CD4-positive, alpha-beta T cell (primary cell): ENCODE data around the gene CFAP100. TPM values are rescaled to one million over a fixed set of nuclear protein-coding genes. Genes with fewer than 3 reads are reported as not detected.

Source experiments
- ATAC-seq: fragments of 200-7000 bp; cut with Tn5 transposase; one replicate; pipeline ENCODE4 v1.10.0; 2022; ENCODE audit warnings: mild to moderate bottlenecking; ENCODE audit not compliant: poor library complexity
- CTCF ChIA-PET: fragments of 350-600 bp; sonication (Branson Sonifier 250); formaldehyde crosslinking; loops from one replicate; lab custom pipeline; 2021; ENCODE audit warnings: antibody characterized with exemption, inconsistent platforms; lab: Charles Lee
- POLR2A ChIA-PET: fragments of 350-600 bp; sonication (Branson Sonifier 250); formaldehyde crosslinking; loops from one replicate; lab custom pipeline; 2021; ENCODE audit warnings: antibody characterized with exemption, inconsistent platforms; lab: Charles Lee
- DNase-seq, 14 experiments: peaks; one replicate each; pipeline ENCODE4 v3.0.0-alpha.2; 2013 to 2020; ENCODE audit warnings: mixed read lengths in 2 of 14
- H3K27ac ChIP-seq, 2 donors: one replicate each; pipeline versions ENCODE4 v1.5.1 to v1.7.0; 2013; ENCODE audit warnings: low read length in 2 of 2, low read depth in 1 of 2, mild to moderate bottlenecking in 1 of 2
- H3K27me3 ChIP-seq, 2 experiments: 1 replicate in 1 of 2; 2 replicates in 1 of 2; pipeline versions ENCODE4 v1.6.1 to v1.7.0; 2013; ENCODE audit warnings: low read length in 2 of 2, control low read depth in 1 of 2, mild to moderate bottlenecking in 1 of 2, moderate library complexity in 1 of 2; ENCODE audit not compliant: insufficient read depth in 2 of 2, control insufficient read depth in 1 of 2
- H3K36me3 ChIP-seq: one replicate; pipeline ENCODE4 v1.6.1; 2013; ENCODE audit warnings: low read length, control low read depth; ENCODE audit not compliant: insufficient read depth
- H3K4me1 ChIP-seq: one replicate; pipeline ENCODE4 v1.6.1; 2013; ENCODE audit warnings: low read length, control low read depth; ENCODE audit not compliant: insufficient read depth
- H3K4me3 ChIP-seq: one replicate; pipeline ENCODE4 v1.5.1; 2013; ENCODE audit warnings: mild to moderate bottlenecking, low read length, moderate library complexity
- H3K9me3 ChIP-seq, 2 experiments: 1 replicate in 1 of 2; 2 replicates in 1 of 2; pipeline versions ENCODE4 v1.6.1 to v1.7.0; 2013; ENCODE audit warnings: low read length in 2 of 2, mild to moderate bottlenecking in 2 of 2, control low read depth in 1 of 2, moderate library complexity in 1 of 2; ENCODE audit not compliant: control insufficient read depth in 1 of 2, insufficient read depth in 1 of 2
- H3K27ac Mint-ChIP-seq: one replicate; pipeline ENCODE4 v1.8.0; 2020; ENCODE audit warnings: mixed read lengths
- H3K27me3 Mint-ChIP-seq: one replicate; pipeline ENCODE4 v1.8.0; 2021; ENCODE audit warnings: mixed read lengths
- H3K36me3 Mint-ChIP-seq: one replicate; pipeline ENCODE4 v1.8.0; 2021; ENCODE audit warnings: low read depth, mixed read lengths
- H3K4me1 Mint-ChIP-seq: one replicate; pipeline ENCODE4 v1.8.0; 2021; ENCODE audit warnings: low read depth, mixed read lengths
- H3K4me3 Mint-ChIP-seq: one replicate; pipeline ENCODE4 v1.8.0; 2020; ENCODE audit warnings: mild to moderate bottlenecking, mixed read lengths
- H3K9me3 Mint-ChIP-seq: one replicate; pipeline ENCODE4 v1.8.0; 2020; ENCODE audit warnings: mixed read lengths
- CTCF ChIP-seq: fragments of 200-600 bp; IDR thresholded peaks from one replicate; pipeline ENCODE4 v1.8.0; 2022; ENCODE audit warnings: antibody characterized with exemption, mild to moderate bottlenecking
- intact Hi-C, 2 experiments: fragments of 100-400 bp; cut with DNase I in 1 of 2; cut with micrococcal nuclease in 1 of 2; formaldehyde crosslinking; loops; one replicate each; pipeline versions ENCODE4 v1.15.1 to v1.9.0; 2023 to 2025; cut with DNase I, micrococcal nuclease
- total RNA-seq, 174 experiments: library from RNA in 2 of 174; stranded (reverse) in 2 of 174; gene quantifications; one replicate each; pipeline ENCODE4 v1.2.3 and lab custom pipeline; 2021 to 2026

The CFAP100 gene
- total RNA-seq, 2 experiments from 2014 or later: not detected

- peaks cover 64% of the 10 kb centered on the region for H3K27me3 Mint-ChIP-seq
- peak in 1 of 14 experiments; percentile 0 for DNase-seq
- TF ChIP-seq CTCF: no peak
- peaks cover 17% of the 10 kb centered on the region for H3K4me1 Mint-ChIP-seq
- ChIA-PET POLR2A (no interaction called here), CTCF (no interaction called here)
- Histone ChIP-seq H3K27ac (no peak overlapping the region), H3K4me1 (peaks cover 24% of the 10 kb centered on the region), H3K4me3 (no peak overlapping the region), H3K27me3 (peaks cover 43 to 44% of the 10 kb centered on the region in 2 experiments), H3K36me3 (no peaks in the 10 kb centered on the region), H3K9me3 (peaks cover 0 to 12% of the 10 kb centered on the region in 2 experiments)
- intact Hi-C loops: no loop called here
- peak overlapping the region; percentile 15 for H3K4me3 Mint-ChIP-seq
- ATAC-seq: no peak
- no peaks in the 10 kb centered on the region for H3K36me3 Mint-ChIP-seq
- no peak overlapping the region for H3K27ac Mint-ChIP-seq
- H3K9me3 Mint-ChIP-seq: no peaks in the 10 kb centered on the region
These were observed 34.5 kb upstream of the CFAP100 start for GRCh38 chr3:126360046-126360713.

- H3K36me3 Mint-ChIP-seq: no peaks in the 10 kb centered on the region
- no peak overlapping the region for H3K4me3 Mint-ChIP-seq
- peaks cover 13% of the 10 kb centered on the region for H3K4me1 Mint-ChIP-seq
- Histone ChIP-seq H3K27ac (no peak overlapping the region), H3K9me3 (peaks cover 0 to 9% of the 10 kb centered on the region in 2 experiments), H3K4me3 (no peak overlapping the region), H3K4me1 (peaks cover 22% of the 10 kb centered on the region), H3K36me3 (no peaks in the 10 kb centered on the region), H3K27me3 (peaks cover 38 to 39% of the 10 kb centered on the region in 2 experiments)
- H3K9me3 Mint-ChIP-seq: no peaks in the 10 kb centered on the region
- ATAC-seq (no peak), DNase-seq (no peak)
- CTCF ChIA-PET: no interaction called here
- H3K27ac Mint-ChIP-seq: no peak overlapping the region
- no peak for TF ChIP-seq CTCF
- POLR2A ChIA-PET: no interaction called here
- intact Hi-C loops: no loop called here
- peaks cover 59% of the 10 kb centered on the region for H3K27me3 Mint-ChIP-seq
These were observed 34.0 kb upstream of the CFAP100 start for GRCh38 chr3:126360714-126361060.

GRCh38 chr3:126361211-126361610 is 33.5 kb upstream of the CFAP100 start:
- Histone ChIP-seq H3K27me3 (peaks cover 33% of the 10 kb centered on the region in 2 experiments), H3K4me1 (peaks cover 17% of the 10 kb centered on the region), H3K36me3 (no peaks in the 10 kb centered on the region), H3K9me3 (peaks cover 0 to 5% of the 10 kb centered on the region in 2 experiments), H3K27ac (no peak overlapping the region), H3K4me3 (no peak overlapping the region)
- ATAC-seq: no peak
- H3K4me1 Mint-ChIP-seq: peaks cover 10% of the 10 kb centered on the region
- no peaks in the 10 kb centered on the region for H3K36me3 Mint-ChIP-seq
- no peak overlapping the region for H3K27ac Mint-ChIP-seq
- intact Hi-C loops: no loop called here
- no peak for TF ChIP-seq CTCF
- H3K4me3 Mint-ChIP-seq: no peak overlapping the region
- H3K27me3 Mint-ChIP-seq: peaks cover 56% of the 10 kb centered on the region
- ChIA-PET POLR2A (no interaction called here), CTCF (no interaction called here)
- H3K9me3 Mint-ChIP-seq: no peaks in the 10 kb centered on the region
- DNase-seq: peak in 1 of 14 experiments; percentile 0
